ENCODE measurements around the gene HTR1A. TPM values are rescaled to one million over a fixed set of nuclear protein-coding genes. Genes with fewer than 3 reads are reported as not detected.

Gene HTR1A
- total RNA-seq, 1 experiment from 2014 or later: not detected

DNA sequence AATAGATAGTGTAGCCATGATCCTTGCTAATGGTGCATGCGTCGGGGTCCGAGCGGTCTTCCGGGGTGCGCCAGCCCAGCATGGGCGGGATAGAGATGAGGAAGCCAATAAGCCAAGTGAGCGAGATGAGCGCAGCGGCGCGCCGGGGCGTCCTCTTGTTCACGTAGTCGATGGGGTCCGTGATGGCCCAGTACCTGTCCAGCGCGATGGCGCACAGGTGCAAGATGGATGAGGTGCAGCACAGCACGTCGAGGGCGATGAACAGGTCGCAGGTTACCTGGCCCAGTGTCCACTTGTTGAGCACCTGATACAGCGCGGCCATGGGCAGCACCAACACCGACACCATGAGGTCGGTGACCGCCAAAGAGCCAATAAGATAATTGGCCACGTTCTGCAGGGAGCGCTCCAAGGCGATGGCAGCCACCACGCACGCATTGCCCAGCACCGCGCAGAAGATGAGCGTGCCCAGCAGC is 1.1 kb downstream of the HTR1A start:
- Mint-ChIP-seq H3K27ac (ENCODE audit: unreplicated experiment) (no peak overlapping the region), H3K36me3 (ENCODE audit: insufficient read depth, unreplicated experiment) (no peaks in the 10 kb centered on the region), H3K4me3 (ENCODE audit: low read depth, unreplicated experiment) (no peak overlapping the region), H3K9me3 (ENCODE audit: low read depth, unreplicated experiment) (peaks cover 10% of the 10 kb centered on the region), H3K27me3 (ENCODE audit: unreplicated experiment) (no peaks in the 10 kb centered on the region), H3K4me1 (ENCODE audit: low read depth, unreplicated experiment) (no peaks in the 10 kb centered on the region)
- BruUV-seq (replicated peaks): no TSS peak
- intact Hi-C loops (cut with micrococcal nuclease; ENCODE audit: unreplicated experiment): loop anchor here (5.0 to 10.0 kb wide), 2 partner anchors 836 to 1169 kb away; no protein-coding TSS in a partner anchor
- DNase-seq: no peak
- CTCF ChIA-PET: no interaction called here
- TF ChIP-seq, protein P1, sequence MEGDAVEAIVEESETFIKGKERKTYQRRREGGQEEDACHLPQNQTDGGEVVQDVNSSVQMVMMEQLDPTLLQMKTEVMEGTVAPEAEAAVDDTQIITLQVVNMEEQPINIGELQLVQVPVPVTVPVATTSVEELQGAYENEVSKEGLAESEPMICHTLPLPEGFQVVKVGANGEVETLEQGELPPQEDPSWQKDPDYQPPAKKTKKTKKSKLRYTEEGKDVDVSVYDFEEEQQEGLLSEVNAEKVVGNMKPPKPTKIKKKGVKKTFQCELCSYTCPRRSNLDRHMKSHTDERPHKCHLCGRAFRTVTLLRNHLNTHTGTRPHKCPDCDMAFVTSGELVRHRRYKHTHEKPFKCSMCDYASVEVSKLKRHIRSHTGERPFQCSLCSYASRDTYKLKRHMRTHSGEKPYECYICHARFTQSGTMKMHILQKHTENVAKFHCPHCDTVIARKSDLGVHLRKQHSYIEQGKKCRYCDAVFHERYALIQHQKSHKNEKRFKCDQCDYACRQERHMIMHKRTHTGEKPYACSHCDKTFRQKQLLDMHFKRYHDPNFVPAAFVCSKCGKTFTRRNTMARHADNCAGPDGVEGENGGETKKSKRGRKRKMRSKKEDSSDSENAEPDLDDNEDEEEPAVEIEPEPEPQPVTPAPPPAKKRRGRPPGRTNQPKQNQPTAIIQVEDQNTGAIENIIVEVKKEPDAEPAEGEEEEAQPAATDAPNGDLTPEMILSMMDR (IDR thresholded peaks at IDR 0.05; ENCODE audit: unreplicated experiment): no peak

DNA sequence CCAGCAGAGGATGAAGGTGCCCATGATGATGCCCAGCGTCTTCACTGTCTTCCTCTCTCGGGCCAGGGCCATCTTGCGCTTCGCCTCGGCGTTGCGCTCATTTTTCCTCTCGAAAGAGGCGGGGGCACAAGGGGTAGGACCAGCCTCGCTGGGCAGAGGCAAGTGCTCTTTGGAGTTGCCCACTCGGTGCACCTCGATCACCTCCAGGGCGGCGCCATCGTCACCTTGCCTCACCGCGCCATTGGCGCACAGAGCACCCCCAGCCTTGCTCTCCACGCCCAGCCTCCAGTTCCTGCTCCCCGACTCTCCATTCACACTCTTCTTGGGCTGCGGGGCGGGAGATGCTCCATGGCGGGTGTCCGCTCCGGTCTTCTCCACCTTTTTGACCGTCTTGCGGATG is 1.6 kb downstream of the HTR1A start:
- Mint-ChIP-seq H3K36me3 (ENCODE audit: insufficient read depth, unreplicated experiment) (no peaks in the 10 kb centered on the region), H3K27me3 (ENCODE audit: unreplicated experiment) (no peaks in the 10 kb centered on the region), H3K4me1 (ENCODE audit: low read depth, unreplicated experiment) (no peaks in the 10 kb centered on the region), H3K9me3 (ENCODE audit: low read depth, unreplicated experiment) (peaks cover 12% of the 10 kb centered on the region), H3K4me3 (ENCODE audit: low read depth, unreplicated experiment) (no peak overlapping the region), H3K27ac (ENCODE audit: unreplicated experiment) (no peak overlapping the region)
- no peak for DNase-seq
- intact Hi-C loops (cut with micrococcal nuclease; ENCODE audit: unreplicated experiment): loop anchor here (5.0 to 10.0 kb wide), 2 partner anchors 836 to 1168 kb away; no protein-coding TSS in a partner anchor
- no TSS peak for BruUV-seq (replicated peaks)
- CTCF ChIA-PET: no interaction called here
- TF ChIP-seq, protein P1 (IDR thresholded peaks at IDR 0.05; ENCODE audit: unreplicated experiment): no peak

DNA sequence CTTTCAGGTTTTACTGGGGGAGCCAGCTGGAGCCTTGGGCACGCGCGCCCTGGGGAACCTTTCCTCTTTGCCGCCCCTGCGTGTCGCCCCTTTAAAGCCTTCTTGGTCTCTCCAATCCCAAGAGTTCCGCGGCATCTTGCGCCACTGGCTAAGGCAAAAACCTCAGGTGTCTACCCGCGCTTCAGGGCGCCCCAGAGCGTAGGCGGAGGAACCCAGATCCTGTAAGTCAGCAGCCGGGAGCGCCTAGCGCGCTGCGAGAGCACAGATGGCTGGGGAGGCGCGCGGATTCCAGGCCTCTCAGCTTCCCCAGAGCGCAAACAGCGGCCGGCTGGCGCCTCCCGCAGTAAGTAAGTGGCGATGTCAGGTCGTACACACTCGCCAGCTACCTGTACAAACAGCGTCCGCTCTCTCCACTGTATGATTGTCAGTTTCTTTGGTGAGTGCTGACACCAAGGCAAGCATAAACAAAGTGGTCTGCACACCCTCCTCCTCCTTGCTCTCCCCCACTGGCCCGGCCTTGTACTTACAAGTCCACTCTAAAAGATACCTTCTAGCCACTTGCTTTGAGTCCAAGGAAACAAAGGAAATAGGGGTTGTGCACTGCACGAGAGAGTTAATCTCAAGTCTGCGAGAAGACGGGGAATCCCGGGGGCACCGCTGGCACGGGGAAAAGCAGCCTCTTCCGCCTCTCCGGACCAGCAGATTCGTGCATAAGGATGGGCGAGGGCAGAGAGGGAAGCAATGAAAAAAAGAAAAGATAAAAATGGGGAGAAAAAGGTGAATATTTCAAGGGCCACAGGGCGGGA is 2.9 kb downstream of the HTR1A start:
- TF ChIP-seq, protein P1 (IDR thresholded peaks at IDR 0.05; ENCODE audit: unreplicated experiment): no peak
- CTCF ChIA-PET: no interaction called here
- Mint-ChIP-seq H3K36me3 (ENCODE audit: insufficient read depth, unreplicated experiment) (no peaks in the 10 kb centered on the region), H3K9me3 (ENCODE audit: low read depth, unreplicated experiment) (peaks cover 12% of the 10 kb centered on the region), H3K4me3 (ENCODE audit: low read depth, unreplicated experiment) (no peak overlapping the region), H3K27me3 (ENCODE audit: unreplicated experiment) (no peaks in the 10 kb centered on the region), H3K27ac (ENCODE audit: unreplicated experiment) (no peak overlapping the region), H3K4me1 (ENCODE audit: low read depth, unreplicated experiment) (no peaks in the 10 kb centered on the region)
- no peak for DNase-seq
- intact Hi-C loops (cut with micrococcal nuclease; ENCODE audit: unreplicated experiment): no loop called here
- no TSS peak for BruUV-seq (replicated peaks)

DNA sequence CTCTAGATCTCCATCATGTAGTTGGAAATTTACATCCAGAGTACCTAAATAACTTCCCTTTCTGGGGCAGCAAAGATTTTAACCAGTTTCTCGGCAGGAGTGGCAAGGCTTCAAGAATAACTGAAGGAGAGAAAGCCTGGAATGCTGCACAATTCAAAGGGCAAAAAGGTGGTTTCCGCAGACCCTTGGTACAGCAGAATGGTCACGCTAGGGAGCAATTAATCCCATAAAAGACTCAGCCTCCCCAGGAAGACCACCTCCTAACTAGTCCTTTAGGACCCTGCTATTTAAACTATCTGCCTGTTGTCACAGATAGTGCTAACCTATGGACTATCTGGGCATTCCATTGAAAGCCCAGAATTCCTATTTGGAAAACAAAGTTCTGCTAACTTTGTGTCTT is 3.6 kb downstream of the HTR1A start:
- BruUV-seq (replicated peaks): no TSS peak
- intact Hi-C loops (cut with micrococcal nuclease; ENCODE audit: unreplicated experiment): no loop called here
- Mint-ChIP-seq H3K9me3 (ENCODE audit: low read depth, unreplicated experiment) (peaks cover 14% of the 10 kb centered on the region), H3K27me3 (ENCODE audit: unreplicated experiment) (no peaks in the 10 kb centered on the region), H3K36me3 (ENCODE audit: insufficient read depth, unreplicated experiment) (no peaks in the 10 kb centered on the region), H3K4me3 (ENCODE audit: low read depth, unreplicated experiment) (no peak overlapping the region), H3K27ac (ENCODE audit: unreplicated experiment) (no peak overlapping the region), H3K4me1 (ENCODE audit: low read depth, unreplicated experiment) (no peaks in the 10 kb centered on the region)
- TF ChIP-seq, protein P1 (IDR thresholded peaks at IDR 0.05; ENCODE audit: unreplicated experiment): no peak
- DNase-seq: no peak
- CTCF ChIA-PET: no interaction called here

Data from Calu3 (cell line).